Measurements from ENCODE around the gene HLCS. TPM values are rescaled to one million over a fixed set of nuclear protein-coding genes. Genes with fewer than 3 reads are reported as not detected.

HLCS gene
- total and polyA plus RNA-seq, 2 of the 4 experiments (the other 2 are of a cell fraction), result 10.6 to 21.0 TPM

DNA sequence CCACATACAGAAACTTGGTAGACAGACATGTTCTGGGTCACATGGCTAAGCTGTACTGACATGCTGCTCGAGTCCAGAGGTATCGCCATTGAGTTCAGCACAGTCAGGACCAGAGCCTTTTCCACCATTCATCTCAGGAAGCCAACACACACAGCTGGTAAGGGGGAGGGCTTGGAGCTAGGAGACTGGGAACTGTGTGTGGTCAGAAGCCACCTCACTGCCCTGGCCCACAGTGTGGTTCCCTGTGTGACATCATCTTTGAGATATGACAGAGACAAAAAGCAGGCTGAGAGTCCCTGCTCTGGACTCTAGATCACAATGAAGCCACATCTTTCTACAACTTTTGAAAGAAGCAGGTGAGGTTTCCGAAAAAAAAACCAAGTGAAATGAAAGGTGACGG is 160.4 kb downstream of the HLCS start:
- peak; percentile 60 for DNase-seq
- no TSS peak for BruUV-seq (replicated peaks)

More for the DNA sequence above, 160.4 kb downstream of the HLCS start:
- TF ChIP-seq RFX5 (IDR thresholded peaks at IDR 0.05; ENCODE audit: low read depth, low read length), result no peak
- no peak for TF ChIP-seq BHLHE40 (IDR thresholded peaks at IDR 0.05; ENCODE audit: low read depth, low read length)
- no peak for TF ChIP-seq MAZ (IDR thresholded peaks at IDR 0.05; ENCODE audit: borderline replicate concordance, low read depth, low read length)
- TF ChIP-seq, protein P1, sequence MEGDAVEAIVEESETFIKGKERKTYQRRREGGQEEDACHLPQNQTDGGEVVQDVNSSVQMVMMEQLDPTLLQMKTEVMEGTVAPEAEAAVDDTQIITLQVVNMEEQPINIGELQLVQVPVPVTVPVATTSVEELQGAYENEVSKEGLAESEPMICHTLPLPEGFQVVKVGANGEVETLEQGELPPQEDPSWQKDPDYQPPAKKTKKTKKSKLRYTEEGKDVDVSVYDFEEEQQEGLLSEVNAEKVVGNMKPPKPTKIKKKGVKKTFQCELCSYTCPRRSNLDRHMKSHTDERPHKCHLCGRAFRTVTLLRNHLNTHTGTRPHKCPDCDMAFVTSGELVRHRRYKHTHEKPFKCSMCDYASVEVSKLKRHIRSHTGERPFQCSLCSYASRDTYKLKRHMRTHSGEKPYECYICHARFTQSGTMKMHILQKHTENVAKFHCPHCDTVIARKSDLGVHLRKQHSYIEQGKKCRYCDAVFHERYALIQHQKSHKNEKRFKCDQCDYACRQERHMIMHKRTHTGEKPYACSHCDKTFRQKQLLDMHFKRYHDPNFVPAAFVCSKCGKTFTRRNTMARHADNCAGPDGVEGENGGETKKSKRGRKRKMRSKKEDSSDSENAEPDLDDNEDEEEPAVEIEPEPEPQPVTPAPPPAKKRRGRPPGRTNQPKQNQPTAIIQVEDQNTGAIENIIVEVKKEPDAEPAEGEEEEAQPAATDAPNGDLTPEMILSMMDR (conservative IDR thresholded peaks at IDR 0.05; ENCODE audit: low read depth, low read length), result no peak
- TF ChIP-seq MAFK (IDR thresholded peaks at IDR 0.05; ENCODE audit: low read depth, low read length), result no peak
- TF ChIP-seq NFE2L2 (IDR thresholded peaks at IDR 0.05; ENCODE audit: low read depth, low read length), result no peak
- no peak for TF ChIP-seq RAD21 (IDR thresholded peaks at IDR 0.05; ENCODE audit: low read length)
- no peak for TF ChIP-seq FOS (IDR thresholded peaks at IDR 0.05; ENCODE audit: low read depth, low read length)
- no peak for TF ChIP-seq CEBPB (IDR thresholded peaks at IDR 0.05; ENCODE audit: low read depth, low read length)
- TF ChIP-seq CHD1 (IDR thresholded peaks at IDR 0.05; ENCODE audit: low read depth, low read length), result no peak
- TF ChIP-seq, protein P2, sequence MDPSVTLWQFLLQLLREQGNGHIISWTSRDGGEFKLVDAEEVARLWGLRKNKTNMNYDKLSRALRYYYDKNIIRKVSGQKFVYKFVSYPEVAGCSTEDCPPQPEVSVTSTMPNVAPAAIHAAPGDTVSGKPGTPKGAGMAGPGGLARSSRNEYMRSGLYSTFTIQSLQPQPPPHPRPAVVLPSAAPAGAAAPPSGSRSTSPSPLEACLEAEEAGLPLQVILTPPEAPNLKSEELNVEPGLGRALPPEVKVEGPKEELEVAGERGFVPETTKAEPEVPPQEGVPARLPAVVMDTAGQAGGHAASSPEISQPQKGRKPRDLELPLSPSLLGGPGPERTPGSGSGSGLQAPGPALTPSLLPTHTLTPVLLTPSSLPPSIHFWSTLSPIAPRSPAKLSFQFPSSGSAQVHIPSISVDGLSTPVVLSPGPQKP (IDR thresholded peaks at IDR 0.05; ENCODE audit: borderline replicate concordance, low read depth, low read length), result no peak
- TF ChIP-seq SMC3 (IDR thresholded peaks at IDR 0.05; ENCODE audit: low read depth, low read length), result no peak
- TF ChIP-seq POLR2A (IDR thresholded peaks at IDR 0.05; ENCODE audit: low read depth, low read length), result no peak
- in situ Hi-C loops (cut with MboI; ENCODE audit: low sequenced_read_pairs), result no loop called here
- no peak overlapping the region for H2BK15ac ChIP-seq (ENCODE audit: low read depth, low read length)
- no peak overlapping the region for H2BK5ac ChIP-seq (ENCODE audit: low read depth, low read length, poor library complexity, severe bottlenecking)
- no peaks in the 10 kb centered on the region for H3K9me3 ChIP-seq (ENCODE audit: control insufficient read depth, insufficient read depth, low read length)
- no peaks in the 10 kb centered on the region for H3K36me3 ChIP-seq (ENCODE audit: control insufficient read depth, insufficient read depth, low read length)
- ChIA-PET CTCF (no interaction called here), POLR2A (ENCODE audit: unreplicated experiment) (no interaction called here)
- no peak overlapping the region for H2BK120ac ChIP-seq (ENCODE audit: low read depth, low read length)
- no peak overlapping the region for H3K23ac ChIP-seq (ENCODE audit: low read depth, low read length)
- no peak overlapping the region for H3K9ac ChIP-seq (ENCODE audit: low read depth, low read length)
- H3K79me1 ChIP-seq (ENCODE audit: low read depth in 1 of 2, low read length in 2 of 2), result peaks cover 0 to 13% of the 10 kb centered on the region in 2 experiments; a peak in 2 of 4 replicates
- no peak overlapping the region for H2AFZ ChIP-seq (replicated peaks; ENCODE audit: low read length, poor library complexity)
- no peaks in the 10 kb centered on the region for H4K20me1 ChIP-seq (ENCODE audit: insufficient read depth, low read length)
- no peak overlapping the region for H3K27ac ChIP-seq (ENCODE audit: insufficient read depth, low read length)
- no peak overlapping the region for H4K91ac ChIP-seq (ENCODE audit: insufficient read depth, low read depth, low read length)
- H2BK20ac ChIP-seq (ENCODE audit: low read depth, low read length), result no peak overlapping the region
- H3K14ac ChIP-seq (replicated peaks; ENCODE audit: low read depth, low read length), result peak overlapping the region; percentile 57; the same call in 1 of the 2 replicates
- no peak overlapping the region for H3K56ac ChIP-seq (ENCODE audit: extremely low read depth, insufficient read depth, low read length)
- H2AK9ac ChIP-seq (replicated peaks; ENCODE audit: low read depth, low read length, poor library complexity), result peak overlapping the region; percentile 33
- H3K27me3 ChIP-seq (ENCODE audit: control insufficient read depth, insufficient read depth, low read length), result no peaks in the 10 kb centered on the region
- no peak overlapping the region; the same call in 1 of the 2 replicates for H2AK5ac ChIP-seq (ENCODE audit: low read depth, low read length)
- H4K8ac ChIP-seq (ENCODE audit: low read depth in 2 of 2, low read length in 2 of 2), result no peak overlapping the region; a peak in 1 of 4 replicates
- peaks cover 9% of the 10 kb centered on the region; the same call in 1 of the 2 replicates for H3K9me1 ChIP-seq (ENCODE audit: insufficient read depth, low read length)
- no peak overlapping the region for H3K4ac ChIP-seq (ENCODE audit: low read depth, low read length)
- H4K5ac ChIP-seq (ENCODE audit: low read depth, low read length), result no peak overlapping the region
- no CpG with 5 or more reads among the region's 4 CpGs for WGBS, 2 experiments (ENCODE audit: extremely low coverage in 2 of 2, insufficient read length in 1 of 2)
- ATAC-seq (ENCODE audit: low read depth), result peak; percentile 24; the same call in 1 of the 2 replicates
- H3K4me1 ChIP-seq (ENCODE audit: control insufficient read depth, insufficient read depth, low read length), result peaks cover 3% of the 10 kb centered on the region; the same call in 1 of the 2 replicates
- dilution Hi-C loops (cut with HindIII; ENCODE audit: low sequenced_read_pairs, unreplicated experiment), result no loop called here
- no peak overlapping the region for H3K18ac ChIP-seq (ENCODE audit: low read depth, low read length)
- no peak overlapping the region for H3K4me2 ChIP-seq (ENCODE audit: low read depth, low read length)
- no peak overlapping the region for H3K4me3 ChIP-seq (ENCODE audit: insufficient read depth, low read depth, low read length)
- intact Hi-C loops (cut with micrococcal nuclease), result no loop called here

Measured in IMR-90 (cell line).